LNCAP (cell line): Measurements from ENCODE around the gene C1orf122.

ENCODE experiments used
- TF ChIP-seq, protein P1 (sequence below): fragments of 450-650 bp; IDR thresholded peaks from 2 replicates; pipeline ENCODE4 v1.5.1; 2017; ENCODE audit warnings: mild to moderate bottlenecking

C1orf122 gene

DNA sequence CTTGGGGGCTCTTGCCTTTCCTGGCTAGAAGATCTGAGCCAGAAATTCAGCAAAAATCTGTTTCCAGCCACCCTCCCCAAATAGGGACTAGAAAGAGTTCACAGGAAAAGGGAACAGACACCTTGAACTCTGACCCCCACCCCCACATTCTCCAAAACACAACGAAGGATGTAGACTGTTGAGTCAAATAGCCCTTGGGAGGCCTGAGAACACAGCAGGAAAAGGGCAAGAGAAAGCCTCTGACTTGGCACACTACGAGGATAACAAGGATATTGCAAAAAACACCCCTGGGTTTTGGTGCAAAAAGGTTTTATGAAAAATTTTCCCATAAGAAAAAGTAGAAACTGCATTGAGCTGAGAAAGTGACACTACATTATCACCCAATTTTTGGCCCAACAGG lies 2.4 kb downstream of the C1orf122 start:
- TF ChIP-seq, protein P1, sequence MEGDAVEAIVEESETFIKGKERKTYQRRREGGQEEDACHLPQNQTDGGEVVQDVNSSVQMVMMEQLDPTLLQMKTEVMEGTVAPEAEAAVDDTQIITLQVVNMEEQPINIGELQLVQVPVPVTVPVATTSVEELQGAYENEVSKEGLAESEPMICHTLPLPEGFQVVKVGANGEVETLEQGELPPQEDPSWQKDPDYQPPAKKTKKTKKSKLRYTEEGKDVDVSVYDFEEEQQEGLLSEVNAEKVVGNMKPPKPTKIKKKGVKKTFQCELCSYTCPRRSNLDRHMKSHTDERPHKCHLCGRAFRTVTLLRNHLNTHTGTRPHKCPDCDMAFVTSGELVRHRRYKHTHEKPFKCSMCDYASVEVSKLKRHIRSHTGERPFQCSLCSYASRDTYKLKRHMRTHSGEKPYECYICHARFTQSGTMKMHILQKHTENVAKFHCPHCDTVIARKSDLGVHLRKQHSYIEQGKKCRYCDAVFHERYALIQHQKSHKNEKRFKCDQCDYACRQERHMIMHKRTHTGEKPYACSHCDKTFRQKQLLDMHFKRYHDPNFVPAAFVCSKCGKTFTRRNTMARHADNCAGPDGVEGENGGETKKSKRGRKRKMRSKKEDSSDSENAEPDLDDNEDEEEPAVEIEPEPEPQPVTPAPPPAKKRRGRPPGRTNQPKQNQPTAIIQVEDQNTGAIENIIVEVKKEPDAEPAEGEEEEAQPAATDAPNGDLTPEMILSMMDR = no peak

DNA sequence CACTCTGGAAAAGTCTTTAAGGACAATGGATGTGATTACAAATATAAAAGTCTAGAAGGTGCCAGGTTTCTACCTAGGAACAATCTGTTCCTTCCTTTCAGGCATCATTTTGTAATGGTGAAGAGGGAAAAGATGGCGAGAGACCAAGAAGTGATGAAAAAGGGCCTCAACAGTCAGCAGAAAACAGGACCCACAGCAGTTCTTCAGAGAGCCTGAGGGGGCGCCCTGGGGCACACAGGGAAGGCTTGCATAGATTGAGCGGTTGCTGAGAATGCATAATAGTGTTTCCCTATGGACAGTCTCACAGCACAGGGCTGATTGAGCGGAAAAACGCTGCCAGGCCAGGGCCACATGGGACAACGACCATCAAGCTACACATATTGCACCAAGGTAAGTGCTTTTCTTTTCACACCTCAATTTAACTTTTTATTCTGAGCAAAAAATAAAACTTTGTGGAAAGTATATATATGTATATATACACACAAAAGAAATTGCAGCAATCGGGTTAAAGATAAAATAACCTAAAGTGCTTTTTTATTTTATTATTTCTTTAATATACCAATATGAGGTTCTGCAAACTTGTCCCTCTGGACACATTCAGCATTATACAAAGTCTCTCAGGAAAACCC lies 3.6 kb downstream of the C1orf122 start:
- TF ChIP-seq, protein P1 = peak; percentile 91

GRCh38 chr1:37813529-37814145 lies 6.0 kb downstream of the C1orf122 start:
- TF ChIP-seq, protein P1 = no peak

- TF ChIP-seq, protein P1 = no peak
Measured at GRCh38 chr1:37814252-37814651, 6.7 kb downstream of the C1orf122 start.

DNA sequence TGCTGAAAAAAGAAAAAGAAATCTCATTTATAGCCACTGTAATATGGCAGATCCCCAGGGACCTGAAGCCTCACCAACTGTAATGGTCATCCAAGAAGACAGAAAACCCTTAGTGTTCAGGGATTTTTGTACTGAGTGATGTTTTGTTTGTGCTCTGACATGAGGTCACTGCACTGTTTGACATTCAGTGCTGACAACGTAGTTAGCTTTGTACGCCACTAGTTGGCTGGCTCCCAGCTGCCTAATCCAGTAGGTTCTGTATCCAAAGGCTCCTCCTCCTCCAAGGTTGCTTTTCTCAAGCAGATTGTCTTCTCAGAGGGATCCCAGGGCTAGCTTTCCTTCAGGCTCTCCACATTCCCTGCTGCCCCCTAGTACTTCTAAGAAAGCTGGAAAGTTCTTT lies 9.9 kb downstream of the C1orf122 start:
- TF ChIP-seq, protein P1 = no peak

DNA sequence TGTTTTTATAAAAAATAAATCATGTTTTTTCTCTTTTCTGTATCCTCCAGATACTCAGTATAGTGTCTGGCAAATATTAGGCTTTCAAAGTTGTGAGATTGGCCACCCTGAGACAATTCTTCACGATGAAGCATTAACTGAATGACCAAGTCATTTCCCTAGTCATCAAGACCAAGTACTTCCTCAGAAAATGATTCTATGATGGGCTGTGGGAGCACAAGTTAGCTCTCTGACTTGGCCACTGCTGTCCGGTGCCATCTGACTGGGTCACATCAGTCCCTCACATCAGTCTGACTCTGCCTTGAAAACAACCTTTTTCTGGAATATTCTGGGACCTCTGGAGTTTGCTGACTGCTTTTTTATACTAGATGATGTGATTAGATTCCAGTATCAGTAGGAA lies 13.9 kb downstream of the C1orf122 start:
- TF ChIP-seq, protein P1 = no peak

- TF ChIP-seq, protein P1 = no peak
Measured at GRCh38 chr1:37822906-37823815, 15.6 kb downstream of the C1orf122 start.
